Neural progenitor cell (in vitro differentiated cells): ENCODE measurements around the gene RAB39A.

Experiments used
- EZH2 ChIP-seq: fragments of 200-600 bp; sonication (generic); IDR thresholded peaks from 2 replicates; pipeline ENCODE4 v1.6.1; 2017; ENCODE audit warnings: antibody characterized with exemption, mild to moderate bottlenecking, moderate library complexity
- EZH2phosphoT487 ChIP-seq: fragments of 200-600 bp; sonication (generic); IDR thresholded peaks from 2 replicates; pipeline ENCODE4 v1.6.1; 2017; ENCODE audit warnings: antibody characterized with exemption
- TF ChIP-seq, protein P1 (sequence below): fragments of 200-600 bp; sonication (generic); IDR thresholded peaks from 2 replicates; pipeline ENCODE4 v1.5.1; 2017; ENCODE audit warnings: antibody characterized with exemption, mild to moderate bottlenecking

DNA sequence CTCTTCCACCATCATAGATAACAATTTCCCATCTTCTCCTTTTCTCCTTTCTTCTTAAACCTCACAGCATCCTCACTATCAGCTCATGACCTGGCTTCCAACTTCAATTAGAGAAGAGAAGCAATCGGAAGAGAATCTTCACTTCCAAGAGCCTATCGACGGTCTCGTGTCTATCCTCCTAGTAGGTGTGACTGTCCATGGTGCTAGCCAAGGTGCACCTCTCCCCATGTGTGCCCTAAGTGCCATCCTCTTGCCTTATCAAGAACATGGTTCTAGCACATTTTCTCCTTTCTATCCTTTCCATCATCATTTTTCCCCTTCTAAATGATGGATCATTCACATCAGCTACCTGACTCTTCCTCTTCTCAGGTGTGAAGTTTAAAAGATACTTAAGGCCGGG lies 75.4 kb downstream of the RAB39A start:
- TF ChIP-seq EZH2 (no peak), EZH2phosphoT487 (no peak)
- TF ChIP-seq, protein P1, sequence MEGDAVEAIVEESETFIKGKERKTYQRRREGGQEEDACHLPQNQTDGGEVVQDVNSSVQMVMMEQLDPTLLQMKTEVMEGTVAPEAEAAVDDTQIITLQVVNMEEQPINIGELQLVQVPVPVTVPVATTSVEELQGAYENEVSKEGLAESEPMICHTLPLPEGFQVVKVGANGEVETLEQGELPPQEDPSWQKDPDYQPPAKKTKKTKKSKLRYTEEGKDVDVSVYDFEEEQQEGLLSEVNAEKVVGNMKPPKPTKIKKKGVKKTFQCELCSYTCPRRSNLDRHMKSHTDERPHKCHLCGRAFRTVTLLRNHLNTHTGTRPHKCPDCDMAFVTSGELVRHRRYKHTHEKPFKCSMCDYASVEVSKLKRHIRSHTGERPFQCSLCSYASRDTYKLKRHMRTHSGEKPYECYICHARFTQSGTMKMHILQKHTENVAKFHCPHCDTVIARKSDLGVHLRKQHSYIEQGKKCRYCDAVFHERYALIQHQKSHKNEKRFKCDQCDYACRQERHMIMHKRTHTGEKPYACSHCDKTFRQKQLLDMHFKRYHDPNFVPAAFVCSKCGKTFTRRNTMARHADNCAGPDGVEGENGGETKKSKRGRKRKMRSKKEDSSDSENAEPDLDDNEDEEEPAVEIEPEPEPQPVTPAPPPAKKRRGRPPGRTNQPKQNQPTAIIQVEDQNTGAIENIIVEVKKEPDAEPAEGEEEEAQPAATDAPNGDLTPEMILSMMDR: no peak
